Sigmoid colon (tissue), 4 donors: ENCODE measurements around the gene PRDX2.

Source experiments
- EP300 ChIP-seq, 4 donors: sonication (generic); formaldehyde crosslinking; IDR thresholded peaks; one replicate each; pipeline ENCODE4 v1.6.1; 2017; ENCODE audit warnings: antibody characterized with exemption in 4 of 4
- TF ChIP-seq, protein P1 (sequence below), 4 experiments: fragments of 450-650 bp in 3 of 4; fragments of 200-600 bp in 1 of 4; IDR thresholded peaks; one replicate each; pipeline ENCODE4 v1.5.1; 2016 to 2019; ENCODE audit warnings: antibody characterized with exemption in 4 of 4, mild to moderate bottlenecking in 3 of 4, moderate library complexity in 2 of 4

DNA sequence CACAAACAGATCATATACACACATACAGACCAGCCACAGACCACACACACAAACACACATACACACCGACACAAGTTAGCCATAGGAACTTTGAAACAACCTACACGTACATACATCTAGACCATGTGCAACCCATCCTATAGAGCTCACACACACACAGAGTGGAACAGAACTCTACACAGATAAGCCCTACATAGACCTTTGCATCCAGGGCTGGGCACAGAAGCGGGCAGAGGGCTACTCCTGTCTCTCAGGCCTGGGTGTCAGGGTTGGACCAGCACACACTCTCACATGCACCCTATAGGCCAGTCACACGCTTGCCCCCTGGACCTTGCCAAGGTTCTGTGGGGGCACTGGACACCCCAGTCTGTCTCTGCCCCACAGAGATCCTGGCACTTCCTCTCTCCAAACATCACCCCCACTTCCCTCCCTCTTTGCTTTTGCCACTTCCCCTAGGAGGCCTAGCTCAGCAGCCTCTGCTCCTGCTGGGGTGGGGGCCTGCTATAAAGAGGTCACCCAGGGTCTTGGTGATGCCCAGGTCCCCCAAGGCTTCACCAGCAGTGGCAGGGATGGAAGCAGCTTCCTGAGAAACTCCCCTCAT lies 16.1 kb downstream of the PRDX2 start:
- no peak for TF ChIP-seq EP300 (IDR thresholded peaks at IDR 0.05)
- TF ChIP-seq, protein P1, sequence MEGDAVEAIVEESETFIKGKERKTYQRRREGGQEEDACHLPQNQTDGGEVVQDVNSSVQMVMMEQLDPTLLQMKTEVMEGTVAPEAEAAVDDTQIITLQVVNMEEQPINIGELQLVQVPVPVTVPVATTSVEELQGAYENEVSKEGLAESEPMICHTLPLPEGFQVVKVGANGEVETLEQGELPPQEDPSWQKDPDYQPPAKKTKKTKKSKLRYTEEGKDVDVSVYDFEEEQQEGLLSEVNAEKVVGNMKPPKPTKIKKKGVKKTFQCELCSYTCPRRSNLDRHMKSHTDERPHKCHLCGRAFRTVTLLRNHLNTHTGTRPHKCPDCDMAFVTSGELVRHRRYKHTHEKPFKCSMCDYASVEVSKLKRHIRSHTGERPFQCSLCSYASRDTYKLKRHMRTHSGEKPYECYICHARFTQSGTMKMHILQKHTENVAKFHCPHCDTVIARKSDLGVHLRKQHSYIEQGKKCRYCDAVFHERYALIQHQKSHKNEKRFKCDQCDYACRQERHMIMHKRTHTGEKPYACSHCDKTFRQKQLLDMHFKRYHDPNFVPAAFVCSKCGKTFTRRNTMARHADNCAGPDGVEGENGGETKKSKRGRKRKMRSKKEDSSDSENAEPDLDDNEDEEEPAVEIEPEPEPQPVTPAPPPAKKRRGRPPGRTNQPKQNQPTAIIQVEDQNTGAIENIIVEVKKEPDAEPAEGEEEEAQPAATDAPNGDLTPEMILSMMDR (IDR thresholded peaks at IDR 0.05): no peak
